Embryonic facial prominence (tissue), 1 donor: ENCODE data around the gene PPM1J.
"Not testable (repeated sequence)": the region's sequence is repeated elsewhere in the genome, so short reads cannot be mapped to it uniquely, and the experiment has no call there.

Experiments
- DNase-seq: peaks from one replicate; pipeline ENCODE4 v3.0.0-alpha.2; 2016; ENCODE audit errors: extremely low spot score

The PPM1J gene

GRCh38 chr1:112715264-112716053, at the start of gene PPM1J:
Gene PPM1J, minus strand, starts transcription at chr1:112715332. Its CDS starts 31 bp downstream, at chr1:112715301.
- DNase-seq: no peak

- DNase-seq: no peak
Measured at GRCh38 chr1:112762541-112763500, 47.7 kb upstream of the PPM1J start.

- DNase-seq: no peak
Measured at GRCh38 chr1:112761714-112762480, 46.8 kb upstream of the PPM1J start.

- DNase-seq: no peak
Measured at GRCh38 chr1:112759228-112759627, 44.1 kb upstream of the PPM1J start.

GRCh38 chr1:112754116-112754628, 39.0 kb upstream of the PPM1J start:
- no peak for DNase-seq

- DNase-seq: no peak
Measured at GRCh38 chr1:112748396-112748795, 33.3 kb upstream of the PPM1J start.

- no peak for DNase-seq
Measured at GRCh38 chr1:112744009-112744578, 29.0 kb upstream of the PPM1J start.

GRCh38 chr1:112743174-112744008, 28.3 kb upstream of the PPM1J start:
- no peak for DNase-seq

- DNase-seq: no peak
Measured at GRCh38 chr1:112737573-112737972, 22.4 kb upstream of the PPM1J start.

- no peak for DNase-seq
Measured at GRCh38 chr1:112735752-112736151, 20.6 kb upstream of the PPM1J start.

GRCh38 chr1:112731451-112731850, 16.3 kb upstream of the PPM1J start:
- no peak for DNase-seq

GRCh38 chr1:112729909-112730308, 14.8 kb upstream of the PPM1J start:
- no peak for DNase-seq

GRCh38 chr1:112729011-112729410, 13.9 kb upstream of the PPM1J start:
- DNase-seq: not testable (repeated sequence)

GRCh38 chr1:112728306-112728971, 13.3 kb upstream of the PPM1J start:
- DNase-seq: not testable (repeated sequence)

- DNase-seq: no peak
Measured at GRCh38 chr1:112727716-112728115, 12.6 kb upstream of the PPM1J start.

GRCh38 chr1:112724240-112724639, 9.1 kb upstream of the PPM1J start:
- not testable (repeated sequence) for DNase-seq

GRCh38 chr1:112723511-112723839, 8.3 kb upstream of the PPM1J start:
- no peak for DNase-seq

GRCh38 chr1:112722601-112723510, 7.7 kb upstream of the PPM1J start:
- no peak for DNase-seq
